HCT116 (cell line): Measurements from ENCODE around the gene CTU2. TPM values are rescaled to one million over a fixed set of nuclear protein-coding genes. Genes with fewer than 3 reads are reported as not detected.

Experiments
- ATAC-seq: fragments of 200-7000 bp; cut with Tn5 transposase; 2 replicates; pipeline ENCODE4 v1.9.1; 2020; ENCODE audit warnings: mild to moderate bottlenecking, moderate library complexity
- BruUV-seq: library from RNA; stranded (reverse); fragments of 400-500 nt; replicated peaks from 2 replicates; lab custom pipeline; 2021; lab: Mats Ljungman, UMichigan
- CTCF ChIA-PET: fragments of 300-600 bp; sonication (Branson Sonifier 250); formaldehyde crosslinking; loops from one replicate; lab custom pipeline; 2021; ENCODE audit warnings: antibody characterized with exemption; lab: Charles Lee
- POLR2A ChIA-PET: fragments of 300-600, 350-600 bp; sonication (Branson Sonifier 250); formaldehyde crosslinking; loops from one replicate; lab custom pipeline; 2021; ENCODE audit warnings: antibody characterized with exemption; lab: Charles Lee
- RAD21 ChIA-PET, 2 experiments: fragments of 300-600 bp; sonication (Branson Sonifier 250); formaldehyde crosslinking; loops; one replicate each; lab custom pipeline; 2023; ENCODE audit warnings: low total read pairs in 2 of 2; ENCODE audit not compliant: uncharacterized antibody in 2 of 2, unreplicated experiment in 2 of 2, low non-redundant PET in 1 of 2; lab: Charles Lee
- DNase-seq: peaks from one replicate; pipeline ENCODE4 v3.0.0-alpha.2; 2010; ENCODE audit warnings: low read depth, low spot score
- H2AFZ ChIP-seq: fragments of 200-600 bp; shearing (Covaris generic), sonication (generic); 2 replicates; pipeline ENCODE4 v1.6.1; 2017; ENCODE audit warnings: low read depth, mixed run types, mixed read lengths, antibody characterized with exemption, low read length; ENCODE audit not compliant: poor library complexity, severe bottlenecking
- H3K27ac ChIP-seq: 2 replicates; pipeline ENCODE4 v1.5.1; 2012; ENCODE audit warnings: low read depth, low read length
- H3K27me3 ChIP-seq: fragments of 200-600 bp; sonication (generic); 2 replicates; pipeline ENCODE4 v1.6.1; 2016; ENCODE audit warnings: mixed run types, low read length, mixed read lengths; ENCODE audit not compliant: insufficient read depth
- H3K36me3 ChIP-seq, 2 experiments: fragments of 200-500 bp in 1 of 2; fragments of 200-600 bp in 1 of 2; sonication (Bioruptor generic) in 1 of 2; sonication (generic) in 1 of 2; 2 replicates each; pipeline versions ENCODE4 v1.5.1 to v1.6.1; 2014 to 2016; ENCODE audit warnings: low read length in 2 of 2, inconsistent platforms in 1 of 2, mixed read lengths in 1 of 2, mixed run types in 1 of 2; ENCODE audit not compliant: insufficient read depth in 2 of 2, control insufficient read depth in 1 of 2
- H3K4me1 ChIP-seq, 2 experiments: fragments of 200-600 bp in 1 of 2; sonication (generic) in 1 of 2; 2 replicates each; pipeline versions ENCODE4 v1.5.1 to v1.6.1; 2012 to 2017; ENCODE audit warnings: low read length in 2 of 2, inconsistent platforms in 1 of 2, mild to moderate bottlenecking in 1 of 2, mixed read lengths in 1 of 2, mixed run types in 1 of 2, moderate library complexity in 1 of 2; ENCODE audit not compliant: insufficient read depth in 2 of 2, control insufficient read depth in 1 of 2
- H3K4me2 ChIP-seq: fragments of 200-600 bp; sonication (generic); 2 replicates; pipeline ENCODE4 v1.6.1; 2017; ENCODE audit warnings: mixed run types, low read length, mixed read lengths
- H3K4me3 ChIP-seq, 2 experiments: fragments of 200-600 bp in 1 of 2; sonication (generic) in 1 of 2; replicated peaks in 1 of 2; 2 replicates each; pipeline ENCODE4 v1.5.1; 2011 to 2016; ENCODE audit warnings: low read length in 2 of 2, control low read depth in 1 of 2, low read depth in 1 of 2, mild to moderate bottlenecking in 1 of 2, mixed read lengths in 1 of 2, mixed run types in 1 of 2
- H3K79me2 ChIP-seq: fragments of 200-600 bp; sonication (generic); 2 replicates; pipeline ENCODE4 v1.6.1; 2017; ENCODE audit warnings: mild to moderate bottlenecking, mixed run types, low read length, moderate library complexity, mixed read lengths; ENCODE audit not compliant: insufficient read depth
- H3K9ac ChIP-seq: fragments of 200-600 bp; sonication (generic); 2 replicates; pipeline ENCODE4 v1.6.1; 2016; ENCODE audit warnings: low read length, mixed read lengths
- H3K9me2 ChIP-seq: fragments of 200-600 bp; sonication (generic), shearing (Covaris generic); 2 replicates; pipeline ENCODE4 v1.6.1; 2017; ENCODE audit warnings: mixed run types, mild to moderate bottlenecking, moderate library complexity; ENCODE audit not compliant: insufficient read depth
- H3K9me3 ChIP-seq, 2 experiments: fragments of 200-500 bp in 1 of 2; fragments of 200-600 bp in 1 of 2; sonication (Bioruptor generic) in 1 of 2; sonication (generic) in 1 of 2; 2 replicates each; pipeline ENCODE4 v1.6.1; 2014 to 2017; ENCODE audit warnings: low read length in 2 of 2, mixed read lengths in 2 of 2, inconsistent platforms in 1 of 2, low read depth in 1 of 2, mild to moderate bottlenecking in 1 of 2, mixed run types in 1 of 2, moderate library complexity in 1 of 2; ENCODE audit not compliant: control insufficient read depth in 1 of 2, insufficient read depth in 1 of 2
- H4K20me1 ChIP-seq: fragments of 200-600 bp; sonication (generic), shearing (Covaris generic); 2 replicates; pipeline ENCODE4 v1.6.1; 2017; ENCODE audit warnings: mixed run types, mild to moderate bottlenecking, moderate library complexity; ENCODE audit not compliant: insufficient read depth
- ATF3 ChIP-seq: IDR thresholded peaks from 2 replicates; pipeline ENCODE4 v1.6.1; 2012
- CBX3 ChIP-seq: IDR thresholded peaks from 2 replicates; pipeline ENCODE4 v1.6.1; 2012; ENCODE audit warnings: low read depth
- CTCF ChIP-seq, 3 experiments: fragments of 200-600 bp in 1 of 3; sonication (generic) in 1 of 3; IDR thresholded peaks in 2 of 3; conservative IDR thresholded peaks in 1 of 3; 2 replicates each; pipeline ENCODE4 v1.5.1; 2012 to 2017; ENCODE audit warnings: low read depth in 2 of 3, low read length in 2 of 3, antibody characterized with exemption in 1 of 3, borderline replicate concordance in 1 of 3, control low read depth in 1 of 3, mild to moderate bottlenecking in 1 of 3, mixed read lengths in 1 of 3, mixed run types in 1 of 3, moderate library complexity in 1 of 3; ENCODE audit not compliant: insufficient read depth in 1 of 3
- EGR1 ChIP-seq: IDR thresholded peaks from 2 replicates; pipeline ENCODE4 v1.6.1; 2012; ENCODE audit warnings: low read depth
- ELF1 ChIP-seq: IDR thresholded peaks from 2 replicates; pipeline ENCODE4 v1.6.1; 2012; ENCODE audit warnings: low read depth, borderline replicate concordance
- EZH2 ChIP-seq: fragments of 200-600 bp; sonication (generic); IDR thresholded peaks from 2 replicates; pipeline ENCODE4 v1.6.1; 2017; ENCODE audit warnings: antibody characterized with exemption, mixed run types
- FOSL1 ChIP-seq: IDR thresholded peaks from 2 replicates; pipeline ENCODE4 v1.6.1; 2012; ENCODE audit warnings: low read depth
- MAX ChIP-seq: IDR thresholded peaks from 2 replicates; pipeline ENCODE4 v1.6.1; 2012
- POLR2A ChIP-seq: IDR thresholded peaks from 2 replicates; pipeline ENCODE4 v1.7.0; 2011; ENCODE audit warnings: borderline replicate concordance; ENCODE audit not compliant: insufficient read depth, insufficient read length; ENCODE audit errors: extremely low read depth
- RAD21 ChIP-seq: IDR thresholded peaks from 2 replicates; pipeline ENCODE4 v1.6.1; 2012; ENCODE audit warnings: low read depth, mild to moderate bottlenecking
- SIN3A ChIP-seq: IDR thresholded peaks from 2 replicates; pipeline ENCODE4 v1.6.1; 2012; ENCODE audit warnings: low read depth
- SP1 ChIP-seq: IDR thresholded peaks from 2 replicates; pipeline ENCODE4 v1.6.1; 2012; ENCODE audit warnings: low read depth
- SRF ChIP-seq: IDR thresholded peaks from 2 replicates; pipeline ENCODE4 v1.6.1; 2012; ENCODE audit warnings: low read depth
- TCF7L2 ChIP-seq: IDR thresholded peaks from 2 replicates; pipeline ENCODE4 v1.7.0; 2011; ENCODE audit warnings: borderline replicate concordance, inconsistent platforms; ENCODE audit not compliant: insufficient read depth, insufficient read length; ENCODE audit errors: extremely low read depth
- ZBTB33 ChIP-seq: IDR thresholded peaks from 2 replicates; pipeline ENCODE4 v1.6.1; 2011; ENCODE audit warnings: mild to moderate bottlenecking, low read length, moderate library complexity; ENCODE audit not compliant: insufficient replicate concordance; ENCODE audit errors: extremely low read depth
- ZNF274 ChIP-seq: fragments of 200-500 bp; sonication (Bioruptor generic); IDR thresholded peaks from 2 replicates; pipeline ENCODE4 v1.6.1; 2014; ENCODE audit warnings: mild to moderate bottlenecking, low read depth, low read length, inconsistent platforms
- intact Hi-C: fragments of 100-400 bp; cut with micrococcal nuclease; formaldehyde crosslinking; loops from 2 replicates; pipeline ENCODE4 v1.10.0; 2022
- total RNA-seq: library from RNA; stranded (reverse); gene quantifications from one replicate; pipeline ENCODE4 v1.2.1, GENCODE V29; 2021; ENCODE audit not compliant: unreplicated experiment

CTU2 gene
- total RNA-seq, 1 experiment from 2014 or later: 71.3 TPM

- Histone ChIP-seq H3K4me1 (peaks cover 0 to 3% of the 10 kb centered on the region in 2 experiments; a peak in 1 of 4 replicates), H4K20me1 (no peaks in the 10 kb centered on the region), H3K9ac (no peak overlapping the region)
- POLR2A ChIA-PET: no interaction called here
- TF ChIP-seq CTCF (IDR thresholded peaks at IDR 0.05 in 2 of 3, conservative IDR thresholded peaks at IDR 0.05 in 1 of 3; ENCODE audit: borderline replicate concordance in 1 of 3, insufficient read depth in 1 of 3, low read depth in 2 of 3, low read length in 2 of 3): no peak
- no peak for TF ChIP-seq MAX
- TF ChIP-seq EGR1: no peak
- TF ChIP-seq SRF: no peak
- TF ChIP-seq RAD21: no peak
- no peak for TF ChIP-seq ELF1
- TF ChIP-seq SIN3A: no peak
- no peak for TF ChIP-seq ATF3
- TF ChIP-seq EZH2: no peak
- TF ChIP-seq SP1: no peak
- TF ChIP-seq POLR2A: no peak
- TF ChIP-seq TCF7L2: no peak
- no peak for TF ChIP-seq ZBTB33
- no peak for TF ChIP-seq FOSL1
- no peak for TF ChIP-seq ZNF274
- TF ChIP-seq CBX3: no peak
- TF ChIP-seq, all 23 proteins: peak for 0
- CTCF ChIA-PET: interaction anchor here (1.0 to 1.2 kb wide), 2 partner anchors 11 to 68 kb away, joined by 3 read pairs; no protein-coding TSS in a partner anchor
- DNase-seq: no peak
- no peak for ATAC-seq
- H3K9me2 ChIP-seq: no peaks in the 10 kb centered on the region
- RAD21 ChIA-PET: no interaction called here
- no peaks in the 10 kb centered on the region for H3K79me2 ChIP-seq
- no peak overlapping the region for H3K4me3 ChIP-seq
- H3K27ac ChIP-seq: no peak overlapping the region
- intact Hi-C loops: no loop called here
- H3K4me2 ChIP-seq: no peak overlapping the region
- H3K36me3 ChIP-seq: no peaks in the 10 kb centered on the region
- no TSS peak for BruUV-seq
- no peaks in the 10 kb centered on the region for H3K27me3 ChIP-seq
- no peak overlapping the region for H2AFZ ChIP-seq
- no peaks in the 10 kb centered on the region for H3K9me3 ChIP-seq
These were observed 36.3 kb upstream of the CTU2 start for GRCh38 chr16:88669980-88670379.
